GM12878 (cell line): ENCODE measurements around the gene TTC1. TPM values are rescaled to one million over a fixed set of nuclear protein-coding genes. Genes with fewer than 3 reads are reported as not detected.

Experiments
- BACH1 ChIP-seq: fragments of 450-650 bp; IDR thresholded peaks from 2 replicates; pipeline ENCODE4 v1.6.1; 2017; ENCODE audit warnings: mild to moderate bottlenecking, borderline replicate concordance
- BHLHE40 ChIP-seq, 2 experiments: fragments of 450-650 bp in 1 of 2; IDR thresholded peaks; 2 replicates each; pipeline ENCODE4 v1.6.1; 2011 to 2017; ENCODE audit warnings: low read depth in 2 of 2, borderline replicate concordance in 1 of 2, improper control_type of control experiment in 1 of 2, low read length in 1 of 2, mild to moderate bottlenecking in 1 of 2
- ETV6 ChIP-seq, 2 experiments: fragments of 450-650 bp in 1 of 2; IDR thresholded peaks in 1 of 2; conservative IDR thresholded peaks in 1 of 2; 2 replicates each; pipeline ENCODE4 v1.6.1; 2014; ENCODE audit warnings: antibody characterized with exemption in 1 of 2, borderline replicate concordance in 1 of 2, low read depth in 1 of 2, mild to moderate bottlenecking in 1 of 2, moderate library complexity in 1 of 2
- GABPA ChIP-seq: IDR thresholded peaks from 2 replicates; pipeline ENCODE4 v1.6.1; 2014; ENCODE audit warnings: antibody characterized with exemption, low read depth, mild to moderate bottlenecking, inconsistent platforms
- MYB ChIP-seq: fragments of 150-350 bp; IDR thresholded peaks from 2 replicates; pipeline ENCODE4 v1.6.1; 2014; ENCODE audit warnings: mild to moderate bottlenecking, low read depth, low read length, borderline replicate concordance
- MYC ChIP-seq: IDR thresholded peaks from 2 replicates; pipeline ENCODE4 v1.6.1; 2011; ENCODE audit warnings: mild to moderate bottlenecking, low read length, moderate library complexity, inconsistent platforms; ENCODE audit not compliant: insufficient read depth, insufficient replicate concordance, insufficient read length, severe bottlenecking
- RCOR1 ChIP-seq: conservative IDR thresholded peaks from 2 replicates; pipeline ENCODE4 v1.6.1; 2012; ENCODE audit warnings: low read depth, low read length, improper control_type of control experiment
- RUNX3 ChIP-seq: IDR thresholded peaks from 2 replicates; pipeline ENCODE4 v1.6.1; 2012; ENCODE audit warnings: low read length, inconsistent platforms
- ZNF217 ChIP-seq: fragments of 450-650 bp; IDR thresholded peaks from 2 replicates; pipeline ENCODE4 v1.6.1; 2017; ENCODE audit warnings: antibody characterized with exemption, mild to moderate bottlenecking
- polyA plus RNA-seq, 11 experiments: library from polyadenylated mRNA; depleted of rRNA in 4 of 11; unstranded in 6 of 11; stranded (reverse) in 5 of 11; fragments of >200 nt; fragmentation: Nextera tagmentation in 4 of 11; fragmentation: Illumina TruSeq in 1 of 11; extraction: Ambion mirVana in 4 of 11; extraction: Trizol in 1 of 11; gene quantifications; 1 replicate in 1 of 11; 2 replicates in 10 of 11; pipeline versions ENCODE4 v1.2.1 to v1.2.3, GENCODE V29; 2011 to 2016; ENCODE audit warnings: inconsistent platforms in 2 of 11, missing spikeins in 2 of 11, low read depth in 1 of 11
- total RNA-seq, 4 experiments: library from RNA; depleted of rRNA in 3 of 4; stranded (reverse); fragments of >200 nt in 3 of 4; fragmentation: Illumina TruSeq in 1 of 4; extraction: Trizol in 1 of 4; gene quantifications; 2 replicates each; pipeline versions ENCODE4 v1.2.1 to v1.2.3, GENCODE V29; 2013 to 2021
- TF ChIP-seq, protein P1 (sequence below): fragments of 450-650 bp; IDR thresholded peaks from 2 replicates; pipeline ENCODE4 v1.6.1; 2017; ENCODE audit warnings: mild to moderate bottlenecking, moderate library complexity

TTC1 gene
- total and polyA plus RNA-seq, 10 of the 15 experiments (the other 5 are each of a cell fraction or from before 2014, with no cell fraction given): 46.6 to 160 (median 92.3) TPM

DNA sequence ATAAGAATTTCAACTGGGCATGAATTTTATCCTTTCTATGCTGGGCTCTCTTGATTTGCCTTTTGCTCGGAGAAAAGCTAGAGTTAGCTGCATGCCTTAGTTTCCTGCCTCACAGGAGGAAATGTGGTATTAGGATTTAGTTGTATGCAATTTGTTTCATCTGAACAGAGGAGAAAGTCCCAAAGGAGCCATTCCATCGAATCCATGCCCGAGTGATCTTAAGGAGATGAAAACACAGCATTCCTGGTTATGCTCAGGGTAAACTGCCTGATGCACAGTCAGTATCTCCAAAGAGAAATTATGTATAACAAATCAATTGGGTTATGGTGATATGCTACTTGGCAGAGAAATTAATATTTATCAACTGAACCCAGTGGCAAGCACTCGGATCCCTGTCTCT, 51.1 kb downstream of the TTC1 start (continued):
- TF ChIP-seq, protein P1, sequence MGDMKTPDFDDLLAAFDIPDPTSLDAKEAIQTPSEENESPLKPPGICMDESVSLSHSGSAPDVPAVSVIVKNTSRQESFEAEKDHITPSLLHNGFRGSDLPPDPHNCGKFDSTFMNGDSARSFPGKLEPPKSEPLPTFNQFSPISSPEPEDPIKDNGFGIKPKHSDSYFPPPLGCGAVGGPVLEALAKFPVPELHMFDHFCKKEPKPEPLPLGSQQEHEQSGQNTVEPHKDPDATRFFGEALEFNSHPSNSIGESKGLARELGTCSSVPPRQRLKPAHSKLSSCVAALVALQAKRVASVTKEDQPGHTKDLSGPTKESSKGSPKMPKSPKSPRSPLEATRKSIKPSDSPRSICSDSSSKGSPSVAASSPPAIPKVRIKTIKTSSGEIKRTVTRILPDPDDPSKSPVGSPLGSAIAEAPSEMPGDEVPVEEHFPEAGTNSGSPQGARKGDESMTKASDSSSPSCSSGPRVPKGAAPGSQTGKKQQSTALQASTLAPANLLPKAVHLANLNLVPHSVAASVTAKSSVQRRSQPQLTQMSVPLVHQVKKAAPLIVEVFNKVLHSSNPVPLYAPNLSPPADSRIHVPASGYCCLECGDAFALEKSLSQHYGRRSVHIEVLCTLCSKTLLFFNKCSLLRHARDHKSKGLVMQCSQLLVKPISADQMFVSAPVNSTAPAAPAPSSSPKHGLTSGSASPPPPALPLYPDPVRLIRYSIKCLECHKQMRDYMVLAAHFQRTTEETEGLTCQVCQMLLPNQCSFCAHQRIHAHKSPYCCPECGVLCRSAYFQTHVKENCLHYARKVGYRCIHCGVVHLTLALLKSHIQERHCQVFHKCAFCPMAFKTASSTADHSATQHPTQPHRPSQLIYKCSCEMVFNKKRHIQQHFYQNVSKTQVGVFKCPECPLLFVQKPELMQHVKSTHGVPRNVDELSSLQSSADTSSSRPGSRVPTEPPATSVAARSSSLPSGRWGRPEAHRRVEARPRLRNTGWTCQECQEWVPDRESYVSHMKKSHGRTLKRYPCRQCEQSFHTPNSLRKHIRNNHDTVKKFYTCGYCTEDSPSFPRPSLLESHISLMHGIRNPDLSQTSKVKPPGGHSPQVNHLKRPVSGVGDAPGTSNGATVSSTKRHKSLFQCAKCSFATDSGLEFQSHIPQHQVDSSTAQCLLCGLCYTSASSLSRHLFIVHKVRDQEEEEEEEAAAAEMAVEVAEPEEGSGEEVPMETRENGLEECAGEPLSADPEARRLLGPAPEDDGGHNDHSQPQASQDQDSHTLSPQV: no peak
- TF ChIP-seq BHLHE40 (IDR thresholded peaks at IDR 0.05; ENCODE audit: borderline replicate concordance in 1 of 2, low read depth in 2 of 2, low read length in 1 of 2) (no peak), ZNF217 (no peak), MYB (no peak), RUNX3 (no peak), RCOR1 (no peak), GABPA (no peak), MYC (no peak), ETV6 (conservative IDR thresholded peaks at IDR 0.05 in 1 of 2, IDR thresholded peaks at IDR 0.05 in 1 of 2; ENCODE audit: borderline replicate concordance in 1 of 2, low read depth in 1 of 2) (no peak), BACH1 (no peak)
